Parathyroid adenoma (tissue), 2 donors: ENCODE measurements around the gene WNT5B.
"Not testable (repeated sequence)": the region's sequence is repeated elsewhere in the genome, so short reads cannot be mapped to it uniquely, and the experiment has no call there.

ENCODE experiments used
- H2AFZ ChIP-seq: fragments of 300-600 bp; sonication (generic); one replicate; pipeline ENCODE4 v1.7.0; 2017; ENCODE audit warnings: antibody characterized with exemption, mild to moderate bottlenecking
- H3K27ac ChIP-seq: fragments of 300-600 bp; sonication (generic); one replicate; pipeline ENCODE4 v1.7.0; 2017
- H3K27me3 ChIP-seq: fragments of 300-600 bp; sonication (generic); one replicate; pipeline ENCODE4 v1.7.0; 2017; ENCODE audit warnings: low read length; ENCODE audit not compliant: control insufficient read depth, insufficient read depth
- H3K36me3 ChIP-seq: fragments of 300-600 bp; sonication (generic); one replicate; pipeline ENCODE4 v1.7.0; 2017; ENCODE audit warnings: low read length; ENCODE audit not compliant: control insufficient read depth, insufficient read depth
- H3K4me1 ChIP-seq: fragments of 300-600 bp; sonication (generic); one replicate; pipeline ENCODE4 v1.7.0; 2017; ENCODE audit warnings: control low read depth
- H3K4me2 ChIP-seq: fragments of 300-600 bp; sonication (generic); one replicate; pipeline ENCODE4 v1.7.0; 2017; ENCODE audit warnings: low read length
- H3K4me3 ChIP-seq: fragments of 300-600 bp; sonication (generic); one replicate; pipeline ENCODE4 v1.7.0; 2017; ENCODE audit warnings: low read depth, low read length
- H3K79me2 ChIP-seq: fragments of 300-600 bp; sonication (generic); one replicate; pipeline ENCODE4 v1.7.0; 2017; ENCODE audit warnings: control low read depth
- H3K9ac ChIP-seq: fragments of 300-600 bp; sonication (generic); one replicate; pipeline ENCODE4 v1.7.0; 2017; ENCODE audit warnings: mild to moderate bottlenecking
- H3K9me3 ChIP-seq: fragments of 300-600 bp; sonication (generic); one replicate; pipeline ENCODE4 v1.7.0; 2017; ENCODE audit warnings: low read length; ENCODE audit not compliant: control insufficient read depth
- CTCF ChIP-seq: fragments of 300-600 bp; sonication (generic); IDR thresholded peaks from one replicate; pipeline ENCODE4 v1.7.0; 2017; ENCODE audit warnings: antibody characterized with exemption, mild to moderate bottlenecking
- donor health status: primary hyperparathyroidism.

The WNT5B gene

GRCh38 chr12:1692895-1693610 is 64.0 kb downstream of the WNT5B start:
- Histone ChIP-seq H3K9ac (no peak overlapping the region), H3K27me3 (no peaks in the 10 kb centered on the region), H3K9me3 (no peaks in the 10 kb centered on the region), H3K36me3 (no peaks in the 10 kb centered on the region), H3K4me1 (peaks cover 9% of the 10 kb centered on the region), H2AFZ (no peak overlapping the region), H3K27ac (no peak overlapping the region), H3K79me2 (peaks cover 22% of the 10 kb centered on the region), H3K4me2 (no peak overlapping the region), H3K4me3 (no peak overlapping the region)
- no peak for TF ChIP-seq CTCF

- not testable (repeated sequence) for H2AFZ ChIP-seq, H3K36me3 ChIP-seq, H3K4me2 ChIP-seq, H3K9me3 ChIP-seq, H3K27ac ChIP-seq, H3K27me3 ChIP-seq, H3K4me1 ChIP-seq, H3K4me3 ChIP-seq, H3K9ac ChIP-seq
- H3K79me2 ChIP-seq = peaks cover 24% of the 10 kb centered on the region
Measured at GRCh38 chr12:1695097-1695496, 66.1 kb downstream of the WNT5B start.

GRCh38 chr12:1695886-1696670 is 67.0 kb downstream of the WNT5B start:
- H3K4me3 ChIP-seq = no peak overlapping the region
- no peaks in the 10 kb centered on the region for H3K36me3 ChIP-seq
- H3K27ac ChIP-seq = no peak overlapping the region
- H3K27me3 ChIP-seq = no peaks in the 10 kb centered on the region
- peaks cover 27% of the 10 kb centered on the region for H3K79me2 ChIP-seq
- TF ChIP-seq CTCF = no peak
- H2AFZ ChIP-seq = no peak overlapping the region
- no peak overlapping the region for H3K4me2 ChIP-seq
- H3K4me1 ChIP-seq = peaks cover 9% of the 10 kb centered on the region
- H3K9ac ChIP-seq = no peak overlapping the region
- H3K9me3 ChIP-seq = no peaks in the 10 kb centered on the region

GRCh38 chr12:1696800-1697199 is 67.8 kb downstream of the WNT5B start:
- H3K27ac ChIP-seq = no peak overlapping the region
- H2AFZ ChIP-seq = no peak overlapping the region
- H3K36me3 ChIP-seq = no peaks in the 10 kb centered on the region
- H3K4me1 ChIP-seq = peaks cover 9% of the 10 kb centered on the region
- no peak for TF ChIP-seq CTCF
- H3K9ac ChIP-seq = no peak overlapping the region
- peaks cover 27% of the 10 kb centered on the region for H3K79me2 ChIP-seq
- H3K4me3 ChIP-seq = no peak overlapping the region
- no peaks in the 10 kb centered on the region for H3K27me3 ChIP-seq
- no peak overlapping the region for H3K4me2 ChIP-seq
- H3K9me3 ChIP-seq = no peaks in the 10 kb centered on the region
